GM23338 (cell line): ENCODE data around the gene KCNN3. TPM values are rescaled to one million over a fixed set of nuclear protein-coding genes. Genes with fewer than 3 reads are reported as not detected.

Source experiments
- ATAC-seq: fragments of 200-7000 bp; cut with Tn5 transposase; 3 replicates; pipeline ENCODE4 v1.9.1; 2020
- DNase-seq: peaks from one replicate; pipeline ENCODE4 v3.0.0-alpha.2; 2015; ENCODE audit warnings: low spot score
- H2AFZ ChIP-seq: fragments of 200-600 bp; sonication (generic); 2 replicates; pipeline ENCODE4 v1.8.0; 2016; ENCODE audit warnings: antibody characterized with exemption, mild to moderate bottlenecking, moderate library complexity
- H3F3A ChIP-seq: fragments of 200-600 bp; sonication (generic); replicated peaks from 2 replicates; pipeline ENCODE4 v1.8.0; 2017; ENCODE audit warnings: antibody characterized with exemption, mixed run types, low read depth
- H3K27ac ChIP-seq: fragments of 200-600 bp; sonication (generic); 2 replicates; pipeline ENCODE4 v1.6.1; 2016; ENCODE audit warnings: low read depth
- H3K27me3 ChIP-seq: fragments of 200-600 bp; sonication (generic); 2 replicates; pipeline ENCODE4 v1.8.0; 2016; ENCODE audit warnings: mild to moderate bottlenecking, mixed run types, moderate library complexity; ENCODE audit not compliant: insufficient read depth
- H3K36me3 ChIP-seq: fragments of 200-600 bp; sonication (generic); 2 replicates; pipeline ENCODE4 v1.8.0; 2016; ENCODE audit warnings: mild to moderate bottlenecking; ENCODE audit not compliant: insufficient read depth
- H3K4me1 ChIP-seq: fragments of 200-600 bp; sonication (generic); 2 replicates; pipeline ENCODE4 v1.8.0; 2016; ENCODE audit warnings: mild to moderate bottlenecking, moderate library complexity; ENCODE audit not compliant: insufficient read depth
- H3K4me2 ChIP-seq: fragments of 200-600 bp; sonication (generic); 2 replicates; pipeline ENCODE4 v1.7.1; 2017; ENCODE audit warnings: mixed run types
- H3K4me3 ChIP-seq: fragments of 200-600 bp; sonication (generic); 2 replicates; pipeline ENCODE4 v1.6.1; 2016; ENCODE audit warnings: mixed run types
- H3K79me2 ChIP-seq: fragments of 200-600 bp; sonication (generic); replicated peaks from 2 replicates; pipeline ENCODE4 v1.8.0; 2017; ENCODE audit warnings: mild to moderate bottlenecking; ENCODE audit not compliant: insufficient read depth
- H3K9me2 ChIP-seq: fragments of 200-600 bp; sonication (generic); 2 replicates; pipeline ENCODE4 v1.8.0; 2017; ENCODE audit not compliant: insufficient read depth
- H4K20me1 ChIP-seq: fragments of 200-600 bp; sonication (generic); replicated peaks from 2 replicates; pipeline ENCODE4 v1.8.0; 2017; ENCODE audit warnings: mild to moderate bottlenecking; ENCODE audit not compliant: insufficient read depth
- H3K27ac Mint-ChIP-seq: 2 replicates; pipeline ENCODE4 v1.8.0; 2020; ENCODE audit warnings: inconsistent platforms, mild to moderate bottlenecking, moderate library complexity, mixed read lengths
- H3K27me3 Mint-ChIP-seq: 3 replicates; pipeline ENCODE4 v1.8.0; 2022; ENCODE audit warnings: low read depth, mild to moderate bottlenecking, moderate library complexity, mixed read lengths, inconsistent platforms; ENCODE audit not compliant: insufficient read depth, poor library complexity
- H3K36me3 Mint-ChIP-seq: 3 replicates; pipeline ENCODE4 v1.8.0; 2021; ENCODE audit warnings: low read depth, mild to moderate bottlenecking, inconsistent platforms, moderate library complexity, mixed read lengths
- H3K4me1 Mint-ChIP-seq: 3 replicates; pipeline ENCODE4 v1.8.0; 2020; ENCODE audit warnings: mild to moderate bottlenecking, inconsistent platforms, mixed read lengths
- H3K4me3 Mint-ChIP-seq: 3 replicates; pipeline ENCODE4 v1.8.0; 2021; ENCODE audit warnings: moderate library complexity, mild to moderate bottlenecking, inconsistent platforms, mixed read lengths
- H3K9me3 Mint-ChIP-seq: 3 replicates; pipeline ENCODE4 v1.8.0; 2020; ENCODE audit warnings: moderate library complexity, mild to moderate bottlenecking, inconsistent platforms, mixed read lengths
- CREB1 ChIP-seq: fragments of 250-450 bp; sonication (Bioruptor Pico); IDR thresholded peaks from 2 replicates; pipeline ENCODE4 v1.5.0; 2020; ENCODE audit warnings: low read depth, mild to moderate bottlenecking, moderate library complexity
- CTCF ChIP-seq, 2 experiments: fragments of 200-600 bp in 1 of 2; sonication (generic) in 1 of 2; conservative IDR thresholded peaks; 2 replicates each; pipeline versions ENCODE4 v1.5.1 to v1.6.1; 2016 to 2017; ENCODE audit warnings: antibody characterized with exemption in 2 of 2, low read depth in 2 of 2, mild to moderate bottlenecking in 2 of 2, moderate library complexity in 1 of 2
- ETS1 ChIP-seq: IDR thresholded peaks from 2 replicates; pipeline ENCODE4 v1.6.1; 2016; ENCODE audit warnings: antibody characterized with exemption
- EZH2 ChIP-seq: fragments of 200-600 bp; sonication (generic); IDR thresholded peaks from one replicate; pipeline ENCODE4 v1.8.0; 2017; ENCODE audit warnings: antibody characterized with exemption, mild to moderate bottlenecking, low read depth; ENCODE audit not compliant: unreplicated experiment
- EZH2phosphoT487 ChIP-seq: fragments of 200-600 bp; sonication (generic); IDR thresholded peaks from one replicate; pipeline ENCODE4 v1.8.1; 2018; ENCODE audit warnings: antibody characterized with exemption; ENCODE audit not compliant: unreplicated experiment
- JUNB ChIP-seq: IDR thresholded peaks from one replicate; pipeline ENCODE4 v1.6.1; 2016; ENCODE audit warnings: antibody characterized with exemption; ENCODE audit not compliant: unreplicated experiment
- NANOG ChIP-seq: IDR thresholded peaks from 2 replicates; pipeline ENCODE4 v1.6.1; 2016; ENCODE audit warnings: antibody characterized with exemption, borderline replicate concordance
- POLR2AphosphoS5 ChIP-seq: IDR thresholded peaks from 2 replicates; pipeline ENCODE4 v1.6.1; 2016; ENCODE audit warnings: antibody characterized with exemption, low read depth
- REST ChIP-seq: IDR thresholded peaks from one replicate; pipeline ENCODE4 v1.6.1; 2018; ENCODE audit warnings: antibody characterized with exemption; ENCODE audit not compliant: unreplicated experiment
- STAT1 ChIP-seq: IDR thresholded peaks from one replicate; pipeline ENCODE4 v1.6.1; 2016; ENCODE audit warnings: antibody characterized with exemption; ENCODE audit not compliant: unreplicated experiment
- ZNF114 ChIP-seq: fragments of 250-450 bp; sonication (Bioruptor Pico); IDR thresholded peaks from 2 replicates; pipeline ENCODE4 v1.5.0; 2020; ENCODE audit warnings: mild to moderate bottlenecking, moderate library complexity
- ZNF331 ChIP-seq: fragments of 250-450 bp; sonication (Bioruptor Pico); IDR thresholded peaks from 2 replicates; pipeline ENCODE4 v1.5.0; 2020; ENCODE audit warnings: low read depth, mild to moderate bottlenecking, moderate library complexity
- ZNF462 ChIP-seq: fragments of 250-450 bp; sonication (Bioruptor Pico); IDR thresholded peaks from 2 replicates; pipeline ENCODE4 v1.5.0; 2020; ENCODE audit warnings: mild to moderate bottlenecking, moderate library complexity
- polyA plus RNA-seq: library from polyadenylated mRNA; unstranded; fragments of >200 nt; fragmentation: Nextera tagmentation; extraction: Ambion mirVana; gene quantifications from 2 replicates; pipeline ENCODE4 v1.2.1, GENCODE V29; 2016
- total RNA-seq: library from RNA; depleted of rRNA; stranded (reverse); fragments of >200 nt; shearing (Covaris generic); gene quantifications from 2 replicates; pipeline ENCODE4 v1.2.3, GENCODE V29; 2014

Gene KCNN3
- total and polyA plus RNA-seq, 2 experiments from 2014 or later: 1.9 to 3.0 TPM

DNA sequence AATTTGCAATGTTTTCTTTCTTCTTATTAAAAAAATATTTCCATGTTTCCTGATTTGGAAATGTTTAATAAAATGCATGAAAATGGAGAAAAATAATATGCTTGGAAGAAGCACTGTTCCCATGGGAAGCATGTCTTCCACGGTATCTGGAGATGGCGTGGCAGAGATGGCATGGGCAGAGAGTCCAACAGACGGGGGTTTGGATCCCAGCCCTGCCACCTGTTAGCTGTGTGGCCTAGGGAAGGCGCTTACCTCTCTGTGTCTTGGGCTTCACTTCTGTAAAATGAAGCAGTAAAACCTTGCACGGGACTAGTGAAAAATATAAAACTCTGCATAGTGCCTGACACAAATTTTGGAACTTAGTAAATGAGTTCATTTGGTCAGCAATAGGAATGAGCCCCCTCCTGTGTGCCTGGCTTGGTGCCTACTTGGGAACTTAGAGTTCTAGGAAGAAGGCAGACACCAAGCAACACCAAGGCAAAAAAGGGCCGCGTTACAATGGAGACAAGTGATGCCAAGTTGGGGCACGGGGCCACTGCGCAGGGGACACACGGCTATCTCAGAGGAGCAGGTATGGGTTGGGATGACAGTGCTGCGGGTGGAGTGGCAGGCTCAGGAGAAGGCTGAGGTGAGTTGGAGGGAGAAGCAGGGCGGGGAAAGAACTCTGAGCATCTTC, 124.2 kb downstream of the KCNN3 start (continued):
- no peak for TF ChIP-seq ZNF462 (CRISPR knock-in tag)

GRCh38 chr1:154745286-154745731, 124.8 kb downstream of the KCNN3 start:
- H3K27ac Mint-ChIP-seq: no peak overlapping the region
- DNase-seq: no peak
- H3K4me1 ChIP-seq: peaks cover 21% of the 10 kb centered on the region
- H2AFZ ChIP-seq: no peak overlapping the region
- H3K27ac ChIP-seq: no peak overlapping the region
- H3K9me2 ChIP-seq: 0 out of 2 replicates have a peak, but pooled peaks cover 3% of the 10 kb centered on the region
- ATAC-seq: no peak
- H3K27me3 ChIP-seq: no peaks in the 10 kb centered on the region
- no peaks in the 10 kb centered on the region for H3K36me3 ChIP-seq
- H3K4me2 ChIP-seq: no peak overlapping the region
- H3K27me3 Mint-ChIP-seq: peaks cover 11% of the 10 kb centered on the region
- H3K79me2 ChIP-seq: no peaks in the 10 kb centered on the region
- no peaks in the 10 kb centered on the region for H4K20me1 ChIP-seq
- H3K36me3 Mint-ChIP-seq: peaks cover 8% of the 10 kb centered on the region; the same call in 2 of the 3 replicates
- no peaks in the 10 kb centered on the region for H3F3A ChIP-seq
- H3K9me3 Mint-ChIP-seq: peaks cover 11% of the 10 kb centered on the region; the same call in 2 of the 3 replicates
- peaks cover 60% of the 10 kb centered on the region for H3K4me1 Mint-ChIP-seq
- no peak overlapping the region for H3K4me3 Mint-ChIP-seq
- H3K4me3 ChIP-seq: no peak overlapping the region
- no peak for TF ChIP-seq POLR2AphosphoS5
- TF ChIP-seq ZNF114 (CRISPR knock-in tag): no peak
- no peak for TF ChIP-seq NANOG
- TF ChIP-seq ZNF331: no peak
- TF ChIP-seq JUNB: no peak
- TF ChIP-seq EZH2: no peak
- TF ChIP-seq REST: no peak
- TF ChIP-seq STAT1: no peak
- no peak for TF ChIP-seq CTCF (conservative IDR thresholded peaks at IDR 0.05; ENCODE audit: low read depth in 2 of 2)
- no peak for TF ChIP-seq EZH2phosphoT487
- TF ChIP-seq ETS1: no peak
- no peak for TF ChIP-seq CREB1 (CRISPR knock-in tag)
